ENCODE results near the gene SPEF1.
A peak's percentile ranks its signal among the peaks of the same experiment; 100 is the strongest.

SPEF1 gene

GRCh38 chr20:3767427-3768341, 13.6 kb downstream of the SPEF1 start, which contains the start of gene ADISSP:
Gene ADISSP, minus strand, starts transcription at chr20:3767753. Its CDS starts 7,653 bp downstream, at chr20:3760100.
- DNase-seq (ENCODE audit: low read depth in 1 of 2, low spot score in 1 of 2): peak; percentile 91 to 93

GRCh38 chr20:3767110-3767426, 14.2 kb downstream of the SPEF1 start:
- no peak for DNase-seq (ENCODE audit: low read depth in 1 of 2, low spot score in 1 of 2)

GRCh38 chr20:3766422-3767109, 14.7 kb downstream of the SPEF1 start:
- DNase-seq (ENCODE audit: low read depth in 1 of 2, low spot score in 1 of 2): no peak

GRCh38 chr20:3765171-3765882, 15.9 kb downstream of the SPEF1 start:
- DNase-seq (ENCODE audit: low read depth in 1 of 2, low spot score in 1 of 2): no peak

GRCh38 chr20:3764659-3765058, 16.6 kb downstream of the SPEF1 start:
- DNase-seq (ENCODE audit: low read depth in 1 of 2, low spot score in 1 of 2): no peak

GRCh38 chr20:3763671-3764601, 17.3 kb downstream of the SPEF1 start:
- DNase-seq (ENCODE audit: low read depth in 1 of 2, low spot score in 1 of 2): no peak

- no peak for DNase-seq (ENCODE audit: low read depth in 1 of 2, low spot score in 1 of 2)
Observed at GRCh38 chr20:3760655-3761348, 20.4 kb downstream of the SPEF1 start.

- no peak for DNase-seq (ENCODE audit: low read depth in 1 of 2, low spot score in 1 of 2)
Observed at GRCh38 chr20:3759884-3760283, 21.4 kb downstream of the SPEF1 start.

GRCh38 chr20:3759316-3759823, 21.9 kb downstream of the SPEF1 start:
- DNase-seq (ENCODE audit: low read depth in 1 of 2, low spot score in 1 of 2): no peak

GRCh38 chr20:3758566-3758965, 22.7 kb downstream of the SPEF1 start:
- DNase-seq (ENCODE audit: low read depth in 1 of 2, low spot score in 1 of 2): no peak

GRCh38 chr20:3757268-3757667, 24.0 kb downstream of the SPEF1 start:
- DNase-seq (ENCODE audit: low read depth in 1 of 2, low spot score in 1 of 2): no peak

GRCh38 chr20:3755814-3756480, 25.3 kb downstream of the SPEF1 start:
- no peak for DNase-seq (ENCODE audit: low read depth in 1 of 2, low spot score in 1 of 2)

GRCh38 chr20:3755269-3755668, 26.0 kb downstream of the SPEF1 start:
- no peak for DNase-seq (ENCODE audit: low read depth in 1 of 2, low spot score in 1 of 2)

GRCh38 chr20:3754276-3754630, 27.0 kb downstream of the SPEF1 start:
- no peak for DNase-seq (ENCODE audit: low read depth in 1 of 2, low spot score in 1 of 2)

- no peak for DNase-seq (ENCODE audit: low read depth in 1 of 2, low spot score in 1 of 2)
Observed at GRCh38 chr20:3753501-3754275, 27.6 kb downstream of the SPEF1 start.

GRCh38 chr20:3753098-3753497, 28.1 kb downstream of the SPEF1 start:
- DNase-seq (ENCODE audit: low read depth in 1 of 2, low spot score in 1 of 2): peak in 1 of 2 donors; percentile 29

- DNase-seq (ENCODE audit: low read depth in 1 of 2, low spot score in 1 of 2): no peak
Observed at GRCh38 chr20:3752386-3752759, 28.9 kb downstream of the SPEF1 start.

GRCh38 chr20:3751675-3752385, 29.4 kb downstream of the SPEF1 start:
- DNase-seq (ENCODE audit: low read depth in 1 of 2, low spot score in 1 of 2): peak in 1 of 2 donors; percentile 12

Measured in activated T-helper 1 cell treated with anti-CD3 and anti-CD28 coated beads, Interleukin-2, amount 50 U/mL, for 16 hours (primary cell).